A673 (cell line): ENCODE measurements around the gene SH3TC1. TPM values are rescaled to one million over a fixed set of nuclear protein-coding genes. Genes with fewer than 3 reads are reported as not detected.

ENCODE experiments used
- BruUV-seq: library from RNA; stranded (reverse); fragments of 400-500 nt; replicated peaks from 2 replicates; lab custom pipeline; 2021; lab: Mats Ljungman, UMichigan
- CTCF ChIA-PET: fragments of 300-600 bp; sonication (Branson Sonifier 250); formaldehyde crosslinking; loops from one replicate; lab custom pipeline; 2022; ENCODE audit warnings: antibody characterized with exemption; lab: Charles Lee
- POLR2A ChIA-PET: fragments of 300-600 bp; sonication (Branson Sonifier 250); formaldehyde crosslinking; loops from one replicate; lab custom pipeline; 2022; ENCODE audit warnings: antibody characterized with exemption; ENCODE audit not compliant: low non-redundant PET; lab: Charles Lee
- DNase-seq: peaks from one replicate; pipeline ENCODE4 v3.0.0-alpha.2; 2015; ENCODE audit warnings: low spot score
- H3K27ac ChIP-seq: fragments of 200-600 bp; sonication (generic); 2 replicates; pipeline ENCODE4 v1.5.1; 2016; ENCODE audit warnings: mixed run types, low read depth, mild to moderate bottlenecking, mixed read lengths, antibody characterized with exemption, low read length; ENCODE audit not compliant: poor library complexity, severe bottlenecking
- H3K27me3 ChIP-seq: fragments of 200-600 bp; sonication (generic); replicated peaks from 2 replicates; pipeline ENCODE4 v1.6.1; 2017; ENCODE audit warnings: mixed run types, low read depth, mild to moderate bottlenecking, mixed read lengths, antibody characterized with exemption, low read length; ENCODE audit not compliant: insufficient read depth, poor library complexity
- H3K36me3 ChIP-seq: fragments of 200-600 bp; sonication (generic); 2 replicates; pipeline ENCODE4 v1.6.1; 2016; ENCODE audit warnings: mixed run types, mild to moderate bottlenecking, mixed read lengths, antibody characterized with exemption, low read length; ENCODE audit not compliant: insufficient read depth, poor library complexity, severe bottlenecking
- H3K4me1 ChIP-seq: fragments of 200-600 bp; sonication (generic); 2 replicates; pipeline ENCODE4 v1.6.1; 2017; ENCODE audit warnings: mixed run types, mild to moderate bottlenecking, mixed read lengths, antibody characterized with exemption, low read length; ENCODE audit not compliant: insufficient read depth, poor library complexity, severe bottlenecking
- H3K4me3 ChIP-seq: fragments of 200-600 bp; sonication (generic); 2 replicates; pipeline ENCODE4 v1.5.1; 2016; ENCODE audit warnings: low read depth, mixed run types, mild to moderate bottlenecking, mixed read lengths, low read length; ENCODE audit not compliant: poor library complexity, severe bottlenecking
- H3K9me3 ChIP-seq: fragments of 200-600 bp; sonication (generic); 2 replicates; pipeline ENCODE4 v1.6.1; 2016; ENCODE audit warnings: mixed run types, low read depth, mild to moderate bottlenecking, mixed read lengths, antibody characterized with exemption, low read length; ENCODE audit not compliant: poor library complexity, severe bottlenecking
- EZH2 ChIP-seq: fragments of 200-600 bp; sonication (generic); IDR thresholded peaks from 2 replicates; pipeline ENCODE4 v1.6.1; 2017; ENCODE audit warnings: borderline replicate concordance, low read depth, mild to moderate bottlenecking, mixed read lengths, antibody characterized with exemption, low read length; ENCODE audit not compliant: poor library complexity, severe bottlenecking
- intact Hi-C: fragments of 100-400 bp; cut with micrococcal nuclease; formaldehyde crosslinking; loops from one replicate; pipeline ENCODE4 v1.10.0; 2022; ENCODE audit not compliant: unreplicated experiment
- total RNA-seq: library from RNA; stranded (reverse); gene quantifications from 2 replicates; pipeline ENCODE4 v1.2.3, GENCODE V29; 2021
- TF ChIP-seq, protein P1 (sequence below): fragments of 300-800, 200-600 bp; sonication (generic); conservative IDR thresholded peaks from 2 replicates; pipeline ENCODE4 v1.5.1; 2017; ENCODE audit warnings: low read depth, mild to moderate bottlenecking, antibody characterized with exemption, low read length, moderate library complexity, mixed read lengths

SH3TC1 gene
- total RNA-seq, 1 experiment from 2014 or later, result 0.71 TPM

DNA sequence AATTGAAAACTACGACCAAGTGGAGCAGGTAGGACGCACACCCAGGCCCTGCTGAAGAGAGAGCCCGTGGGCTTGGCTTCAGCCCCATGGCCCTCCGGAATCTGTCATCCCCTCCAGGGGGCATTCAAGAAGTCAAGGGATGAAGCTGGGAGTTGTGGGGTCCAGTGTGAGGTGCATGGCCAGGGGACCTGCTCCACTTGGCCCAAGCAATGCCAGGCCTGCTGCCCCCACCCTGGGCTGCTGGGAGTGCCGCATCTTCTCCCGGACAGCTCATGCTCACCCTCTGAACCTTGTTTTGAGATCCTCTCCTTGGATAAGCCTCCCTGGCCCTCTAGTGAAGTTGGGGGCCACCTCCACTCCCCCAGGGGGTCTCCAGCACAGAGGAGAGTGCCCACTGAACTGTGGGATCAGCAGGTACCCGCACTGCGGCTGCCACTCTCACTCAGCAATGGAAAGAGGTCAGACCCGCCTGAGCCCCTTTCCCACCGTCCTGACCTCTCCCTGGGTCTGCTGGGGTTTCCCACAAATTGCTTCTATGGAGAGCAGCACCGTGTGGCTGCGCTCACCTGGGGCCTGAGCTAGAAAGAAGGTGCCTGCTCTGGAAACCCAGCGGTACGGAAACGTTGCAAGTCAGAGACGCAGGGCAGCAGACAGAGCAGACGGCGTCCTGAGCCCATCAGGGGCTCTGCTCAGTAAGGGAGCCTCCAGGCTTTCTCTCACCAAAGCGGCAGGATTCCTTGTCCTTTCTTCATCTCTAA is 35.5 kb upstream of the SH3TC1 start:
- no peak for DNase-seq
- peaks cover 9% of the 10 kb centered on the region for H3K4me1 ChIP-seq
- TF ChIP-seq, protein P1, sequence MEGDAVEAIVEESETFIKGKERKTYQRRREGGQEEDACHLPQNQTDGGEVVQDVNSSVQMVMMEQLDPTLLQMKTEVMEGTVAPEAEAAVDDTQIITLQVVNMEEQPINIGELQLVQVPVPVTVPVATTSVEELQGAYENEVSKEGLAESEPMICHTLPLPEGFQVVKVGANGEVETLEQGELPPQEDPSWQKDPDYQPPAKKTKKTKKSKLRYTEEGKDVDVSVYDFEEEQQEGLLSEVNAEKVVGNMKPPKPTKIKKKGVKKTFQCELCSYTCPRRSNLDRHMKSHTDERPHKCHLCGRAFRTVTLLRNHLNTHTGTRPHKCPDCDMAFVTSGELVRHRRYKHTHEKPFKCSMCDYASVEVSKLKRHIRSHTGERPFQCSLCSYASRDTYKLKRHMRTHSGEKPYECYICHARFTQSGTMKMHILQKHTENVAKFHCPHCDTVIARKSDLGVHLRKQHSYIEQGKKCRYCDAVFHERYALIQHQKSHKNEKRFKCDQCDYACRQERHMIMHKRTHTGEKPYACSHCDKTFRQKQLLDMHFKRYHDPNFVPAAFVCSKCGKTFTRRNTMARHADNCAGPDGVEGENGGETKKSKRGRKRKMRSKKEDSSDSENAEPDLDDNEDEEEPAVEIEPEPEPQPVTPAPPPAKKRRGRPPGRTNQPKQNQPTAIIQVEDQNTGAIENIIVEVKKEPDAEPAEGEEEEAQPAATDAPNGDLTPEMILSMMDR, result no peak
- TF ChIP-seq EZH2, result no peak
- CTCF ChIA-PET, result no interaction called here
- no peaks in the 10 kb centered on the region for H3K36me3 ChIP-seq
- no TSS peak for BruUV-seq
- H3K9me3 ChIP-seq, result no peaks in the 10 kb centered on the region
- H3K27ac ChIP-seq, result no peak overlapping the region
- H3K27me3 ChIP-seq, result no peaks in the 10 kb centered on the region
- H3K4me3 ChIP-seq, result no peak overlapping the region
- intact Hi-C loops, result no loop called here
- POLR2A ChIA-PET, result no interaction called here

DNA sequence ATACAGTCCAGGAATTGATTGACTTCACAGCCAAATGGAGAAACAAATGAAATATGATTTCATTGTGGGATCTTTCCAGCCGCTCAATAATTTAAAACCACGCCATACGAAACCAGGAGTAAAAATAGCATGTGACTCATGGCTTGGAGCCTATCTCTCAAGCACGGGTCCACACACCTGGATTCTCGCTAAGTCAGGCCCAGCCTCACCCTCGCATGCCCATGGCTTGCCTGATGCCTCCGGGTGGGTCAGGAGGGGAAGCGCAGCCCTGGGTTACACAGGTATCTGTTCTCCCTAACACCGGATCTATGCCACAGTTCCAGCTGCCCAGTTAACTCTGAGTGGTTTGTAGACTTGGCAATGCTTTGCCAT is 34.9 kb upstream of the SH3TC1 start:
- TF ChIP-seq, protein P1, result no peak
- TF ChIP-seq EZH2, result no peak
- no peak overlapping the region for H3K27ac ChIP-seq
- H3K36me3 ChIP-seq, result no peaks in the 10 kb centered on the region
- no TSS peak for BruUV-seq
- intact Hi-C loops, result no loop called here
- peaks cover 8% of the 10 kb centered on the region for H3K4me1 ChIP-seq
- ChIA-PET POLR2A (no interaction called here), CTCF (no interaction called here)
- H3K4me3 ChIP-seq, result no peak overlapping the region
- no peak for DNase-seq
- H3K9me3 ChIP-seq, result no peaks in the 10 kb centered on the region
- H3K27me3 ChIP-seq, result no peaks in the 10 kb centered on the region

DNA sequence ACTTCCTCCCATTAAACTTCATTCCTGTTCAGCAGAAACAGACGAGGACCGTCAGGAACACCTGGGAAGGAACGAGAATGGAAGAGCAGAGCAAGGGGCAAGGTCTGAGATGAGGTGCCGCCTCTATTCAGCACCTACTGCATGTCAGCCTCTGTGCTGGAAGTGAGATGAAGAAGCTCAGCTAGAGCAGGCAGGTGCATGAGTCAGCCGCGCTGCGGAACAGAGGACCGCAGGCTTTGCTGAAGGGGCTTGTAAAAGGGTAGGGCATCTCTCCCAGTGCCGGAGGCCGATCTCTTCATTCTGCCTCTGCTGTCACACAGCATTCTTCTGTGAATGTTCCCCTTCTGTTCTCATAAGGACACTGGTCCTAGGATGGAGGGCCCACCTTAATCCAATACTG is 34.4 kb upstream of the SH3TC1 start:
- DNase-seq, result no peak
- intact Hi-C loops, result no loop called here
- BruUV-seq, result no TSS peak

More for the DNA sequence above, 34.4 kb upstream of the SH3TC1 start:
- no peaks in the 10 kb centered on the region for H3K27me3 ChIP-seq
- ChIA-PET CTCF (no interaction called here), POLR2A (no interaction called here)
- no peaks in the 10 kb centered on the region for H3K36me3 ChIP-seq
- H3K4me3 ChIP-seq, result no peak overlapping the region
- H3K27ac ChIP-seq, result no peak overlapping the region
- H3K9me3 ChIP-seq, result no peaks in the 10 kb centered on the region
- H3K4me1 ChIP-seq, result peaks cover 3% of the 10 kb centered on the region
- no peak for TF ChIP-seq EZH2
- TF ChIP-seq, protein P1, result no peak
